ENCODE results near the gene PLA2G4E. TPM values are rescaled to one million over a fixed set of nuclear protein-coding genes. Genes with fewer than 3 reads are reported as not detected.

The PLA2G4E gene
- total RNA-seq, 1 donor from 2014 or later = 1.5 TPM

GRCh38 chr15:41940441-41940857, 80.4 kb downstream of the PLA2G4E start:
- H3K4me1 ChIP-seq = peaks cover 47% of the 10 kb centered on the region
- no peak for TF ChIP-seq CTCF (IDR thresholded peaks at IDR 0.05)
- no peak overlapping the region for H3K27ac ChIP-seq
- H3K4me3 ChIP-seq = no peak overlapping the region
- DNase-seq = no peak
- no peak for ATAC-seq
- no peaks in the 10 kb centered on the region for H3K9me3 ChIP-seq
- intact Hi-C loops (cut with DNase I) = no loop called here
- peaks cover 28% of the 10 kb centered on the region for H3K36me3 ChIP-seq
- H3K27me3 ChIP-seq = no peaks in the 10 kb centered on the region

- Histone ChIP-seq H3K27me3 (no peaks in the 10 kb centered on the region), H3K4me1 (peaks cover 52% of the 10 kb centered on the region), H3K27ac (no peak overlapping the region), H3K9me3 (no peaks in the 10 kb centered on the region), H3K36me3 (peaks cover 28% of the 10 kb centered on the region), H3K4me3 (no peak overlapping the region)
- intact Hi-C loops (cut with DNase I) = no loop called here
- no peak for ATAC-seq
- no peak for TF ChIP-seq CTCF (IDR thresholded peaks at IDR 0.05)
- no peak for DNase-seq
Observed at GRCh38 chr15:41939986-41940385, 80.9 kb downstream of the PLA2G4E start.

- intact Hi-C loops (cut with DNase I) = no loop called here
- Histone ChIP-seq H3K27me3 (no peaks in the 10 kb centered on the region), H3K9me3 (no peaks in the 10 kb centered on the region), H3K4me3 (no peak overlapping the region), H3K36me3 (peaks cover 19% of the 10 kb centered on the region), H3K27ac (peak overlapping the region; percentile 79), H3K4me1 (peaks cover 53% of the 10 kb centered on the region)
- no peak for ATAC-seq
- TF ChIP-seq CTCF (IDR thresholded peaks at IDR 0.05) = no peak
- no peak for DNase-seq
Observed at GRCh38 chr15:41937568-41937923, 83.3 kb downstream of the PLA2G4E start.

GRCh38 chr15:41936649-41937567, 83.9 kb downstream of the PLA2G4E start:
- Histone ChIP-seq H3K27me3 (no peaks in the 10 kb centered on the region), H3K4me3 (no peak overlapping the region), H3K4me1 (peaks cover 56% of the 10 kb centered on the region), H3K27ac (peak overlapping the region; percentile 79), H3K36me3 (peaks cover 19% of the 10 kb centered on the region), H3K9me3 (no peaks in the 10 kb centered on the region)
- intact Hi-C loops (cut with DNase I) = no loop called here
- ATAC-seq (peak; percentile 57), DNase-seq (no peak)
- TF ChIP-seq CTCF (IDR thresholded peaks at IDR 0.05) = peak; percentile 15

- H3K9me3 ChIP-seq = no peaks in the 10 kb centered on the region
- H3K27me3 ChIP-seq = no peaks in the 10 kb centered on the region
- intact Hi-C loops (cut with DNase I) = no loop called here
- no peak for ATAC-seq
- H3K4me1 ChIP-seq = peaks cover 63% of the 10 kb centered on the region
- no peak overlapping the region for H3K4me3 ChIP-seq
- no peak for DNase-seq
- H3K27ac ChIP-seq = peak overlapping the region; percentile 70
- H3K36me3 ChIP-seq = peaks cover 18% of the 10 kb centered on the region
- no peak for TF ChIP-seq CTCF (IDR thresholded peaks at IDR 0.05)
Observed at GRCh38 chr15:41936155-41936554, 84.7 kb downstream of the PLA2G4E start.

Measured in upper lobe of right lung (tissue), 1 donor.